RPMI7951 (cell line): Measurements from ENCODE around the gene PPP1R16B. TPM values are rescaled to one million over a fixed set of nuclear protein-coding genes. Genes with fewer than 3 reads are reported as not detected.
"Not testable (repeated sequence)": the region's sequence is repeated elsewhere in the genome, so short reads cannot be mapped to it uniquely, and the experiment has no call there.

Experiments used
- DNase-seq: peaks from one replicate; pipeline ENCODE4 v3.0.0-alpha.2; 2012; ENCODE audit warnings: low read depth
- total RNA-seq: library from RNA; depleted of rRNA; stranded (reverse); fragments of >200 nt; shearing (Covaris generic); gene quantifications from 2 replicates; pipeline ENCODE4 v1.2.3, GENCODE V29; 2014

The PPP1R16B gene
- total RNA-seq, 1 experiment from 2014 or later, result under 0.01 TPM

DNA sequence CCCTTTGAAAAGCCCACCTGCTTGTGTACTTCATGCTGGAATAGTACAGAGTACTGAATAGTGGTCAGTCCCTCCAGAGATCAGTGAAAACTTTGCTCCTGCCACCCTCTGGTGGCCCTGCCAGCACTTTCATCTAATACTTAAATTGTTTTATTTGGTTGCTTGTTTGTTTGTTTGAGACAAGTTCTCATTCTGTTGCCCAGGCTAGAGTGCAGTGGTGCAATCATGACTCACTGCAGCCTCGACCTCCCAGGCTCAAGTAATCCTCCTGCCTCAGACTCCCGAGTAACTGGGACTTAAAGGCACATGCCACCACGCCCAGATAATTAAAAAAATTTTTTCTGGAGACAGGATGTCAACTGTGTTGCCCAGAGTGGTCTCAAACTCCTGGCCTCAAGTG, 129.8 kb downstream of the PPP1R16B start:
- peak; percentile 34 for DNase-seq

DNA sequence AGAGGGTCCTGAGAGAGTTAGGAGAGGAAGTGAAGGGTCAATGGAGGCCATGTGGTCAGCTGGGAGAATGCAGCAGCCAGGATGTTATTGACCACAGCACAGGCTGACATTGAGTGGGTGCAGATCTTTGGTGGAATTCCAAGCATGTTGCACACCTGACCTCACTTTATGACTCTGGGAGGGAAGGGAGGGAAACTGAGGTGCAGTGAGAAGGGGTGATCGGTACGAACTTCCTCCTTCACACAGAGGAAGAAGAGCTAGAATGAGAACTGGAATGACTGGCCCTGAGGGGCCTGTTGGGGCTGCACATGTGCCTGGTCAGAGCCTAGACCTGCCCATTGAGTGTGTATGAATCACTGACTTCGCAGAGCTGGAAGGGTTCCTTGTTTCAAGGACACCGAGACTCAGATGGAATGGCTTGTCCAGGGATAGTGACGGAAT, 130.5 kb downstream of the PPP1R16B start:
- peak; percentile 15 for DNase-seq

DNA sequence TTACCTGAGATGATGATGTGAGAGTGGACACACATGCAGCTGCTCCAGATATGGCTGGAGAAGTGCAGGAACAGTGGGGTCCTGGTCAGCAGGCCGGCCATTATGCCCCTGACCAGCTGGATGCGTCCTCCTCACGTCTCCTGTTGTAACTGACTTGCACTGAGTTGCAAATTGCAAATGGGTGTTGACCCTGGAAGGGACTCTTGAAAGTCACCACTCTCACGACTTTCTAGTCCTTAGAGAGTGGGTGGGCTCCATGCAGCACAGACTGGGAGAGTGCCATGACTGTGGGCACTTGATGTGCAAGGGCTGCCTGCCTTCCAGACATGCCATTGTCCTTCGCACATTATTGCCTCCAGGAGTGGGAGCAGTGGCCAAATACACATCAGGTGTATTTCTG, 131.5 kb downstream of the PPP1R16B start:
- DNase-seq, result no peak

DNA sequence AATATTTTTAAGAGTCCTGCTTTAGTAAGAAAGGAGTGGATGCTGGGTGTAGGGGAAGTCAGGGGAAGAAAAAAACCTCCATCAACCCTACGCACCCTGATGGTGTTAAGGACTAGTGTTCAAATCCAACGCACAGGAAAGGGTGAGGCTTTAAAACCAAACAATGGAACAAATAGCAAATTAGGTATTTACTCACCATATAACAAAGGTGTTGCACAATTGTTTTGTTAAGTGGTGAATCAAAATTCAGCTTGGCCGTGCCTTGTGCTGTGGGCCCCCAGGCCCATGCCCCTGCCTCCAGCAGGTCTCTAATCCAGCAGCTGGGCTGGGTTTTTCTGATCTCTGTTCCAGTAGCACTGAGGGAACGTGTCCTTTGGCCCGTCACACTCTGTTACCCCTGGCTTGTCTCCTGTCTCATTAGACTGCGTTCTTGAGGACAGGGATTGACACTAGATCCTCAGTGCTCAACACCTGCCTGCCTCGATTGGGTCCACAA, 132.5 kb downstream of the PPP1R16B start:
- DNase-seq, result no peak

DNA sequence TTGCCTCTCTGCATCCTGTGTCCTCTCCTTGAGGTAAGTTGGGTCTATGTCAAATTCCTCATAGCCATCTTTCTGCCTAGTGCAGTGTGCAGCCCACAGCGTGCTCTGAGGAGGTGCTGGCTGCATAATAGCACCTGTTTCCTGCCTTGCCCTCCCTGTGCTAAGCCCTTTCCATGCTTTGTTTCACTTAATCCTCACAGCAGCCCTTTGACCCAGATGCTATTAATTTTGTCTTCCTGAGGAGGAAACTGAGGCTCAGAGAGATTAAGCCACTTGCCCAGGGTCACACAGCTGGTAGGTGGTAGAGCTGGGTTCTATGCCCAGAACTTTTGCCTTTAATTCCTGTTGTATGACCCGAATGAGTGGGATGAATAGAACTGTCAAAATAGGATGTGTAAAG, 134.2 kb downstream of the PPP1R16B start:
- DNase-seq, result no peak

DNA sequence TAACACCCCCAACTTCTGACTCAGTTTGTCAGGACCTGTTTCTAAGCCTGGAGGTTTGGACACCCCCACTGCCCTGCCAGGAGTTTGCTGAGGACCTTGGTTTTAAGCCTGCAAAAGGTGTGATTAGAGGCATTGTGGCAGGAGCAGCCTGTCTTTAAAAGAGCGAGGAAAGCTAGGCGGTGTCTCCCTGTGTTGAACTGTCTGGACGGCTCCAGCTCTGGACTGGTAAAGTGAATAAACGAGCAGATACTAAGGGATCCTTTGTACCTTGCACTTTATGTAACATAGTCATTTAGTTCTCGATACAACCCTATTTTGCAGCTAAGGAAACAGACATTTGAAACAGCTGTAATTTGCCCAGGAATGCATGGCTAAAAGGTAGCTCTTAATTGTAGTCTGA, 135.1 kb downstream of the PPP1R16B start:
- no peak for DNase-seq

DNA sequence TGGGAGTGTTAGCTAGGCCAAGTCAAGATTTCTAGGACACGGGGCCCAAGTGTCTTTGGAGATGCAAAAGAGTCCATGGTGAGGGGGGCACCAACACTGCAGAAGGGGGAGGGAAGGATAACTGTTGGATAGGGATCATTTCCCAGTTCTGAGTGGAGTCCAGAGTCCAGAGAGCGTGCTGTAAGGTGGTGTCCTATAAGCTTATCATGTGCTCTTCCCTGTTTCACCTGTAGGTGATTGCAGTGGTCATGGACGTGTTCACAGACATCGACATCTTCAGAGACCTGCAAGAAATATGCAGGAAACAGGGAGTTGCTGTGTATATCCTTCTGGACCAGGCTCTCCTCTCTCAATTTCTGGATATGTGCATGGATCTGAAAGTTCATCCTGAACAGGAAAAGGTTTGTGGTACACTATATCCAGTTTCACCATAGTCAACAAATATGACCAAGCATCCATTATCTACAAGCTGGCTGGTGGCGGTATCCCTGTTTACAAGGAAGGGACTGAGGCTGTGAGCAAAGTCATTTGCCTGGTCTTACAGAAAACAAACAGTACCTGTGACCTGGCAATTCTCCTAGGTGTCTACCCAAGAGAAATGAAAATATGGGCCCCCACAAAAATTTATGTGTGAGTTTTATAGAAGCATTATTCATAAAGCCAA, 136.4 kb downstream of the PPP1R16B start:
- DNase-seq, result no peak

DNA sequence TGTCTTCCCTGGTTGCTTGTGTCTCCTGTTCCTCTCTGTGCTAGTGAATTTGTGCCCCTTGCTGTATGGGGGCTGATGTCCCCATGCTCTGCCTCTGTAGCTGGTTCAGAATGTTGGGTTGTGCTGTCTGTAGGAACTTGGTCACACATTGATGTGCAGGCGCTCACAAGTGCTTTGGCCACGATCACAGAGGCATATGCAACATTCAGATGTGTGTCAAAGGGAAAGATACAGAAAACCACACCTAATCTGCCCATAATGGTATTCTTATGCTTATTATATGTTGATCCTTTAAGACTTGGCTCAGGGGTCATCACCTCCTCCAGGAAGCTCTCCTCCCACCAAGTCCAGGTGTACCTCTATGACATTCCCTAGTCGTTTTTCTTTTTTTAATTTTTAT, 139.5 kb downstream of the PPP1R16B start:
- no peak for DNase-seq

DNA sequence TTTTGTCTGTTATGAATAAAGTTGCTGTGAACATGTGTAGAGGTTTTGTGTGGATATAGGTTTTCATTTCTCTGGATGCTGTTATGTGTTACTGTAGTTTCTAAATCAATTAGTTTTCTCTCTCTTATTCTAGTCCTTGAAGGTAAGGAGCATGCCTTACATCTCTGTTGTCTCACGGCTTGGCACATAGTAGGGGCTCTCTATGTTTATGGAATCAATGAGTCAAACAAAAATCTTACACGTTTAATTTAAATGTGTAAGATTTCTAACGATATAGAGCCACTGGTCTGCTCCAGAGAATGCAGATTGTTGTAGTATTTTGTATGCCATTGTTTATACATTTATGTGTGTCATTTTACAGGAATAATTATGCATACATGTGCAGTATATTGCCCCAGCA, 141.3 kb downstream of the PPP1R16B start:
- DNase-seq, result no peak

DNA sequence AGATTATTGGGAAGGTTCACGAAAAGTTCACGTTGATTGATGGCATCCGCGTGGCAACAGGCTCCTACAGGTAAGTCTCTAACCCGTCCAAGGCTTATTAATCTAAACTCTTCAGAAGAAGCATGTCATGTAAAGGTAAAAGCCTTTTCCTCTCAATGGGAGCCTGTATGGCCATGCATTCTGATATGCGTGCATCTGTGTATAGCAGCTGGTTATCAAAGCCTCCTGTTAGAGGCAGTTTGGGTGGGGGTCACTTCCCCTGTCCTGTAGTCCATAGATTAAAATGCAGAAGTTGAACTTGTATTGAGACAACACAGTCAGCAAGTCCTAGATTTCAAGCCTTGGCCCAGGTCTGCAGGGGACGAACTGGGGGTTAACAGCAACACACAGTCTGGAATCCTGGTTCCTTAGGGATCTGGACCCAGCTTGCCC, 142.4 kb downstream of the PPP1R16B start:
- no peak for DNase-seq

DNA sequence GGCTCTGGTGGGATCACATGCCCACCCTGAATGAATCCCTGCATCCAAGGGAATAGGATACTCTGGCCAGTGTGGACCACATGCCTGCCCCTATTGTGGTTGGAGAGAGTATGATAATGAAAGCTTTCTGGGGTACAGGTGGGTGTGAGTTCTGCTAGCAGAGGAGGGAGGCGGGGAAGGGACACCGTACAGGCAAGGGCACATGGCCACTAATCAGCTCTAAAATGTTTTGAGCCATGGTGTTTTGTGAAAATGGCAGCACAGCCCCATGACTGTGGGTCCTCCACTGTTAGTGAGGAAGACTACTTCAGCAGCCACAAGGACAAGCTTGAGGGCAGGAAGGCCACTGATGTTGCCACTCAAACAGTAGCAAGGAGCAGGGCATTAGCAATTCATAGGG, 144.8 kb downstream of the PPP1R16B start:
- DNase-seq, result no peak

DNA sequence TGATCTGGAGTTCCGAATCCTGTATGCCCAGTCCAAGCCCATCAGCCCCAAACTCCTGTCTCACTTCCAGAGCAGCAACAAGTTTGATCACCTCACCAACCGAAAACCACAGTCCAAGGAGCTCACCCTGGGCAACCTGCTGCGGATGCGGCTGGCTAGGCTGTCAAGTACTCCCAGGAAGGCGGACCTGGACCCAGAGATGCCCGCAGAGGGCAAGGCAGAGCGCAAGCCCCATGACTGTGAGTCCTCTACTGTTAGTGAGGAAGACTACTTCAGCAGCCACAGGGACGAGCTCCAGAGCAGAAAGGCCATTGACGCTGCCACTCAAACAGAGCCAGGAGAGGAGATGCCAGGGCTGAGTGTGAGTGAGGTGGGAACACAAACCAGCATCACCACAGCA, 146.1 kb downstream of the PPP1R16B start:
- no peak for DNase-seq

DNA sequence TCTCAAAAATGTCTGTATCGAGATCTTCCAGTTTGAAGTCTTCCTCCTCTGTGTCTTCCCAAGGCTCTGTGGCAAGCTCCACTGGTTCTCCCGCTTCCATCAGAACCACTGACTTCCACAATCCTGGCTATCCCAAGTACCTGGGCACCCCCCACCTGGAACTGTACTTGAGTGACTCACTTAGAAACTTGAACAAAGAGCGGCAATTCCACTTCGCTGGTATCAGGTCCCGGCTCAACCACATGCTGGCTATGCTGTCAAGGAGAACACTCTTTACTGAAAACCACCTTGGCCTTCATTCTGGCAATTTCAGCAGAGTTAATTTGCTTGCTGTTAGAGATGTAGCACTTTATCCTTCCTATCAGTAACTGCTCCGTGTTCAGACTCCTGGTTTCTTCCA, 146.7 kb downstream of the PPP1R16B start:
- DNase-seq, result no peak

DNA sequence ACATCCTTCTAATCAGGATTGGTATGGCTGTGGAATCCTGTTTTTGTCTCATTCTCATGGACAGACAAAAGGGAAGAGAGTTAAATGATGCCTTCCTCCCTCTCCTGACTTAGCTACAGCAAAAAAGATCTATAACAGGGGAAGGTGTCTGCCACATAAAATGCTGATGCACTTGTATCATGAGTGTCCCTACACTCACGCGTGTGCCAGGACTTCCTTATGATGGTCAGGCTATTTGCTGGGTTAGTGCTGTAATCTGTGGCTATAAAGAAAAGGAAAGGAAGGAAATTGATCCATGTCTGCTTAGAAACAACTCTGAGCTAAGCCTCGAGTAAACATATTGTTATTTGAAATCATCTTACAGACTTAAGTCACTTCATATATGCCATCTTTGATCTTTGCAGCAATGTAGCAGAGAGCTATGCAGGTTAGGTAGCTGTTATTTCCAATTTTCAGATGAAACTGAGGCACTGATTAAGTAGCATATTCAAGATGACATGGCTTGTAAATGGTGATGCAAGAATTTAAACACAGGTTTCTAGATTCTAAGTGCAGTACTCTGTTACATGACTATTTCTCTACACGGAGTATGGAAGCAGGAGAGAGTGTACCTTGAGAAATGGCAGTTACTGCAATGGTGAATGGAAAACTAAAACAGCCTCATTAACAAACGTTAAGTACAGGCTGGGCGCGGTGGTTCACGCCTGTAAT, 148.3 kb downstream of the PPP1R16B start:
- no peak for DNase-seq

DNA sequence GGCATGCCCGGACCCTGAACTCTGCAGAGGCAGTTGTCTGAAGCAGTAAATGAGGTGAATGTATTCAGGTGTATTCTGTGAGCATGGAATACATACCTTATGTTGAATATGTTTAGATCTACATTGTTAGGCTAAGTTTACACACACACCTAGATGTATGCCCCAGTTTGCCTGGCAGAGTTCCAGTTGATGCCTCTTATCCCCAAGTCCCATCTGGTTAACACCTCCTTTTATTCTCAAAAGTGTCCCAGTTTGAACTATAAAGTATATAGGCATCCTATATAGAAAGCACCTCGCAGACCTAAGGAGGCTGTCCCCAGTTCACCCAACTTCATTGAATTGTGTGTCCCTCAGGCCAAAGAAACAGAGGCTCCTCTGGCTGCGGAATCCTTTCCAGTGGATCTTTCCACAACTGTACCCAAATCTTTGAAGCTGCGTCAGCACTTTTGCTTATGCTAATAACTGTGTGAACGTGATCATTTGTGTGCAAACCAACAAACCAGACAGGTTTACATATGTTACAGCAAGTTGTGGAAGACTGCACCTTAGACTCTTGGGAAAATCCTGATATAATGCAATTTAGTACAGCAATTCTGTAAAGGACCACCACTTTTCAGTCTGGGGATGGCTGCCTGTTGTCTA, 151.9 kb downstream of the PPP1R16B start:
- DNase-seq, result no peak

DNA sequence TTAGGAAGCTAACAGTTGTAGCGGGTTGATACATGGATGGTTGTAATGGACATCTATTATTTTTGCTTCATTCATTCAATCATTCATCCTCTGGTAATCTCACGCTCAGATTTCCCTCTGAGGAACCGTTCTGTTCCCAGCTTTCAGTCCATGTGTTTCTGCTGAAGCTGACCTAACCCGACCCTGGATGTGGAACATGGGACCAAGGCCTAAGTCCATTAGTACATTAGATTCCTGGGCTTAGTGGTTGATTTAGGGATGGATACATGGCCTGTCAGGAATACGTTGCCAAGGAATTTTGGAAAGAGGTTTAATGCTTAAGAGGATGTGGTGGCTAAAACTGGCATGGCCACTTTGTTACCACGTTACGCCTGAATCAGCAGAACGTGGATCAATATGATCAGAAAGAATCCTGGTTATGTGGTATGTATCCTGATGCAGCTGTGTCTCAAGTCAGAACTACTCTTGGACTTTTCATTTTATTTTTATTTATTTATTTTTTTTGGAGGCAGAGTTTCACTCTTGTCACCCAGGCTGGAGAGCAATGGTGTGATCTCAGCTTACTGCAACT, 152.5 kb downstream of the PPP1R16B start:
- DNase-seq, result no peak

DNA sequence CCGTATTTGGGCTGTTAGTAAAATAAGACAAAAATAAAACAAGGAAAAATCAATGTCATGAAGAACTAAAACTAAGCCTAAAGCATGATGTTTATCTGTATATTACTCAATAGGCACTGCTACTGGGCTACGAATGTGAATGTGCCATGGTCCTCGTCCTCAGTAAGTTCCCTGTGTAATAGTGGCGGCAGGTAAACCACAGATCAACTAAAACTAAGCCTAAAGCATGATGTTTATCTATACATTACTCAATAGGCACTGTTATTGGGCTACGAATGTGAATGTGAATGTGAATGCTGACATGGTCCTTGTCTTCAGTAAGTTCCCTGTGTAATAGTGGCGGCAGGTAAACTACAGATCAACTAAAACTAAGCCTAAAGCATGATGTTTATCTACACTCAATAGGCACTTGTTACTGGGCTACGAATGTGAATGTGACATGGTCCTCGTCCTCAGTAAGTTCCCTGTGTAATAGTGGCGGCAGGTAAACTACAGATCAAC, 154.7 kb downstream of the PPP1R16B start:
- DNase-seq, result not testable (repeated sequence)

DNA sequence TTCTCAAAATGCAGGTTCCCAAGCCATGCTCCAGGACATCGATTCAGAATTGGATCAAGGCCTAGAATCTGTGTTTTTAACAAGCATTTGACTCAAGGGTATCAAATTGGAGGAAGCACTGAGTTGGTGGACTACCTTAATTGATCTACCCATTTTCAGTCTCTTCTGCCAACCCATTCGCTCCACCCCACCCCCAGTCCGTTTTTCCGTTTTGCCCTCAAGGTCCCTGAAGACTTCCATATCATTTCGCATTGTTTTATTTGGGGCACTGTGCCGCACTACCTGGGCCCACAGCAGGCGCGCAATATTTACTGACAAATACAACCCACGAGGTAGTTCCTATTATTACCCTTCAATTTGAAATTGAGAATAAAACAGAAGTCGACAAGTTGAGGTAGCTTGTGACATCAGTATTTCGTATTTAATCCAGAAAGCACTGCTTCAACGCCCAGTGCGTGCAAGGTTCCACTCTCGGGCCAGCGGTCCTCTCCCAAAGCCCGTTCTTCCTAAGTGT, 156.1 kb downstream of the PPP1R16B start:
- DNase-seq, result peak; percentile 17

DNA sequence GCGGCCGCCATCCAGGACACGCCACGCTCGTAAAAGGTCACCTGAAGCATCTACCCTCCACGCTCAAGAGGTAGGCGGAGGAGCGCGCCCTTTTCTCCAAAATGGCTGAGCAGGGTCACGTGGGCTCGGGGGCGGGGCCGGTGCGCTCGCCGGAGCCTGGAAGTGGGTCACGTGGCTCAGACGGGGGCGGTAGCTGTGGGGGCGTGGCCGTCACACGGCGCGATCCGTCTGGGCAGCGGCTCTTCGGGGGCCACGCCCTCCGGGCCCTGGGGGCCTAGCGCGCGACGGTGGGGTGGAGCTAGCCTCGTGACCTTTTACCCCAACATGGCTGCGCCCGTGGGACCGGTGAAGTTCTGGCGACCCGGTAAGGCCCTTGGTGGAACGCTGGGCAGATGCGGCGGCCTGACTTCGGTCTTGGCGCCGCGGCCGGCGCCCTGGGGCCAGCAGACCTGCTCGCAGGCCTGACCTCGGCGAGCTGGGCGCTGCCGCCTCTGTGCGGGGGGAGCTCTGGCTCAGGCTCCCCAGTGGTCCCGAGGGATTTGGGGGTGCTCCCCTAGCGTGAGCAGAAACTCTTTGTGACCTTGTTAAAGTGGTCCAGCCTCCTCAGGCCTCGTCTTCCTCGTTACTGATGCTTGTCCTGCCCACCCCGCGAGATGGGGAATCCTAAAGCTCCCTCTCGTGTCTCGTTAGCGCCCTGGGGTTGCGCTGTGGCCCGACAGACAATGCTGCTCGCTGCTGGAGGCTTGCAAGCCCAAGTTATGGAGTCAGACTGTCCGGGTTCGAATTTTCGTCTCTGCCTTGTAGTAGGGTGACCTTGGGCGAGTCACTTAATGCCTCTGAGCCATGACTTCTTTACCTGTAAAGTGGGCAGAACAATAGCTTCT, 156.8 kb downstream of the PPP1R16B start, which contains the start of gene DHX35:
DHX35 (plus strand) TSS at position 301 of the 884 bp plus-strand sequence; CDS start at position 325, 24 bp downstream.
- peak; percentile 97 for DNase-seq

DNA sequence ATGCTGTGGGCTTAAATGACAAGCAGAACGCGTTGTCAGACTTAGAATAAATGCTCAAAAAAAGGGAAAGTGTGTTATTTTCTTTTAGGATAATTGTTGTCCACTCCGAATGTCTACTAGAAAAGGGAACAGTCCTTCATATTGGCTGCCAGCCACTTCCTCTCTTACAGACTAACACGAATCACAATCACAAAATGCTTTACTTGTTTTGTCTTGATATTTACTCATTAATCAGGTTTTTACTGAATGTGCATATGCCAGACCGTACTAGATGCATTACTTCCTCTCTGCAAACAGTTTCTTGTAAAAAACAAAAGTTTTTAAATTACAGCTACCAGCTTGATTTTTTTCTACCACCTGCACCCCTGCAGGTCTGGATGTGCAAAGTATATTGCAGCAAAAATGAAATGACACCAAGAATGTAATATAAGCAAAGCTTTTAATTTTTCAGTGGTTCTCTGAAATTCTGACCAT, 157.5 kb downstream of the PPP1R16B start:
- DNase-seq, result no peak

DNA sequence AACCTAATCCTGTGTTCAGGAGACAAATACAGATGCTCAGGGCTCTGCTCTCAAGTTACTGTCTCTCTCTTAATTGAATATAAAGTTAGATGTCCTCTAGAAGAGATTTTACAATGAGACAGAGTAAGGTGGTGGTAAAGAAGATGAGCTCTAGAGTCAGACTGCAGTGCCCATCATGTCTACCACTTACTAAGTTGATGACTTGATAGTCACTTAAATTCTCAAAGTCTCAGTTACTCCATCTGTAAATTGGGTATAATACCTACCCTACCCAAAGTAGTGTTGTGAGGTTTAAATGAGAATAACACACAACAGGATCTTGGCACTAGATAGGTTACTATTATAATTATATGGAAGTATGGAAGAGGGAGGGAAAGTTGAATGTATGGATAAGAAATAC, 158.2 kb downstream of the PPP1R16B start:
- no peak for DNase-seq
